C4-2B (cell line): Measurements from ENCODE around the gene SLAMF8.

Experiments
- H3K27ac ChIP-seq: fragments of 450-650 bp; 2 replicates; pipeline ENCODE4 v1.5.1; 2017
- CTCF ChIP-seq: fragments of 450-650 bp; conservative IDR thresholded peaks from 2 replicates; pipeline ENCODE4 v1.5.1; 2017; ENCODE audit warnings: mild to moderate bottlenecking
- ZFX ChIP-seq: fragments of 450-650 bp; IDR thresholded peaks from 2 replicates; pipeline ENCODE4 v1.6.1; 2017

The SLAMF8 gene

GRCh38 chr1:159817276-159818041 lies 9.2 kb upstream of the SLAMF8 start:
- H3K27ac ChIP-seq: no peak overlapping the region
- TF ChIP-seq ZFX (no peak), CTCF (no peak)

- no peak overlapping the region for H3K27ac ChIP-seq
- TF ChIP-seq CTCF (no peak), ZFX (no peak)
Observed at GRCh38 chr1:159821171-159821867, 5.4 kb upstream of the SLAMF8 start.

GRCh38 chr1:159823406-159823805 lies 3.3 kb upstream of the SLAMF8 start:
- TF ChIP-seq ZFX (no peak), CTCF (no peak)
- H3K27ac ChIP-seq: no peak overlapping the region

GRCh38 chr1:159825564-159825963 lies 1.1 kb upstream of the SLAMF8 start:
- no peak overlapping the region for H3K27ac ChIP-seq
- TF ChIP-seq ZFX: no peak
- TF ChIP-seq CTCF: no peak

- TF ChIP-seq CTCF: no peak
- TF ChIP-seq ZFX: no peak
- H3K27ac ChIP-seq: no peak overlapping the region
Observed at GRCh38 chr1:159827102-159827490, 423 bp downstream of the SLAMF8 start.

GRCh38 chr1:159827549-159827948 lies 876 bp downstream of the SLAMF8 start:
- no peak overlapping the region for H3K27ac ChIP-seq
- no peak for TF ChIP-seq ZFX
- TF ChIP-seq CTCF: no peak

GRCh38 chr1:159828176-159828575 lies 1.5 kb downstream of the SLAMF8 start:
- TF ChIP-seq ZFX (no peak), CTCF (no peak)
- no peak overlapping the region for H3K27ac ChIP-seq
